ENCODE measurements around the gene CACNA1A. TPM values are rescaled to one million over a fixed set of nuclear protein-coding genes. Genes with fewer than 3 reads are reported as not detected.

The CACNA1A gene
- polyA plus RNA-seq, 1 donor (not counting 4 experiments of a cell fraction or from before 2014, with no cell fraction given), result not detected

DNA sequence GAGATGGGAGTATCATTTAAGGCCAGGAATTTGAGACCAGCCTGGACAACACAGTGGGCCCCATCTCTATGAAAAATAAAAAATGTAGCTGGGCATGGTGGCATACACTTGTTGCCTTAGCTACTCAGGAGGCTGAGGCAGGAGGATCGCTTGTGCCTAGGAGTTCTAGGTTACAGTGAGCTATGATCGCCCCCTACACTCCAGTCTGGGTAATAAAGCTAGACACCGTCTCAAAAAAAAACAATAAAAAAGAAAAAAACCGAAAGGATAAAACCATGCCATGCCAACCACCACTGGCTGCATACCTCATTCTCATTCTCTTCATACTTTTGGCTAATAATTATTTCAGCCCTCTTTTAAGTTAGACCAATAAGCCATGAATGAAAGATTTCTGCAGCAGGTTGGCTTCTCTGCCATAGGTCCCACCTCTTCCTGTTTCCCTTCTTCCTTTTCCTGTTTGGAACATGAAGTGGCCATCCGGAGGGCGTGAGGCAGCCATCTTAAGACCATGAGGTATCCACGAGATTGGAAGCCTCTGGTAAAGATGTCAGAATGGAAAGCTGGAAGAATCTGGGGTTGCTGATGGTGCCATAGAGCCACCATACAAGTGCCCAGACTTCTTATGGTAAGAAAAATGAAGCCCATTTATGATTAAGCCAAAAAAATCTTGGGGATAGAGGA lies 171.3 kb downstream of the CACNA1A start:
- Histone ChIP-seq H3K27me3 (ENCODE audit: control insufficient read depth, extremely low read depth, insufficient read depth, low read length) (no peaks in the 10 kb centered on the region), H3K4me1 (ENCODE audit: control insufficient read depth, extremely low read depth, insufficient read depth, low read length) (no peaks in the 10 kb centered on the region), H3K4me3 (ENCODE audit: control insufficient read depth in 2 of 3, extremely low read depth in 1 of 3, insufficient read depth in 2 of 3, low read depth in 1 of 3, low read length in 3 of 3) (no peak overlapping the region), H3K9ac (ENCODE audit: control insufficient read depth, extremely low read depth, insufficient read depth, low read length) (no peak overlapping the region), H3K9me1 (ENCODE audit: control insufficient read depth, extremely low read depth, insufficient read depth, low read length) (no peaks in the 10 kb centered on the region), H3K36me3 (ENCODE audit: control insufficient read depth in 2 of 2, extremely low read depth in 1 of 2, insufficient read depth in 2 of 2, low read length in 2 of 2) (no peaks in the 10 kb centered on the region), H3K27ac (ENCODE audit: control insufficient read depth, insufficient read depth, low read length) (no peak overlapping the region), H3K79me2 (ENCODE audit: control insufficient read depth, insufficient read depth, low read length) (no peaks in the 10 kb centered on the region), H4K20me1 (ENCODE audit: control insufficient read depth, extremely low read depth, insufficient read depth, low read length) (no peaks in the 10 kb centered on the region), H3K4me2 (ENCODE audit: control insufficient read depth, extremely low read depth, insufficient read depth, low read depth, low read length) (no peak overlapping the region), H3K9me3 (ENCODE audit: control insufficient read depth, low read depth, low read length) (peaks cover 3% of the 10 kb centered on the region), H2AFZ (ENCODE audit: control insufficient read depth, low read length) (no peak overlapping the region)
- dilution Hi-C loops (cut with MboI; ENCODE audit: extremely low pct_ligation_motif_present, low sequenced_read_pairs), result no loop called here
- DNase-seq (ENCODE audit: low read depth, low spot score) (no peak), FAIRE-seq (no peak)
- TF ChIP-seq, protein P1, sequence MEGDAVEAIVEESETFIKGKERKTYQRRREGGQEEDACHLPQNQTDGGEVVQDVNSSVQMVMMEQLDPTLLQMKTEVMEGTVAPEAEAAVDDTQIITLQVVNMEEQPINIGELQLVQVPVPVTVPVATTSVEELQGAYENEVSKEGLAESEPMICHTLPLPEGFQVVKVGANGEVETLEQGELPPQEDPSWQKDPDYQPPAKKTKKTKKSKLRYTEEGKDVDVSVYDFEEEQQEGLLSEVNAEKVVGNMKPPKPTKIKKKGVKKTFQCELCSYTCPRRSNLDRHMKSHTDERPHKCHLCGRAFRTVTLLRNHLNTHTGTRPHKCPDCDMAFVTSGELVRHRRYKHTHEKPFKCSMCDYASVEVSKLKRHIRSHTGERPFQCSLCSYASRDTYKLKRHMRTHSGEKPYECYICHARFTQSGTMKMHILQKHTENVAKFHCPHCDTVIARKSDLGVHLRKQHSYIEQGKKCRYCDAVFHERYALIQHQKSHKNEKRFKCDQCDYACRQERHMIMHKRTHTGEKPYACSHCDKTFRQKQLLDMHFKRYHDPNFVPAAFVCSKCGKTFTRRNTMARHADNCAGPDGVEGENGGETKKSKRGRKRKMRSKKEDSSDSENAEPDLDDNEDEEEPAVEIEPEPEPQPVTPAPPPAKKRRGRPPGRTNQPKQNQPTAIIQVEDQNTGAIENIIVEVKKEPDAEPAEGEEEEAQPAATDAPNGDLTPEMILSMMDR (optimal IDR thresholded peaks at IDR 0.05 in 1 of 3, IDR thresholded peaks at IDR 0.05 in 1 of 3, conservative IDR thresholded peaks at IDR 0.05 in 1 of 3; ENCODE audit: extremely low read depth in 1 of 3, insufficient read depth in 2 of 3, low read length in 3 of 3), result no peak
- no peak for TF ChIP-seq EZH2 (IDR thresholded peaks at IDR 0.05; ENCODE audit: low read length)

DNA sequence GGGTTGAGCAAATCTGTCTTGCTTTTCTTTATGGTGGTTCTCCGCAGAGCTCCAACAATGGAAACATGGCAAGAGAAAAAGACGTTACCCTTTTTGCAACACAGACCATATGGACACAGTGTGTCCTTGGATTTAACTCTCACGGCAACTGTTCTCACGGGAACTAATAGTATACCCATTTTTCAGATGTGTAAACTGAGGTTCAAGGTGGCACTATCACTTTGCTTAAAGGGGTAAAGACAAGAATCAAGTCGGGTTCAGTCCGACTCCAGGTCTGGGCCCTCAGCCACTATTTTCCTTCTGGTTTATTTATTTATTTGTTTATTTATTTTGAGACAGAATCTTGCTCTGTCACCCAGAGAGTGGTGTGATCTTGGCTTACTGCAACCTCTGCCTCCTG lies 176.0 kb downstream of the CACNA1A start:
- no peak overlapping the region for H3K4me3 ChIP-seq (ENCODE audit: control insufficient read depth in 2 of 3, extremely low read depth in 1 of 3, insufficient read depth in 2 of 3, low read depth in 1 of 3, low read length in 3 of 3)
- dilution Hi-C loops (cut with MboI; ENCODE audit: extremely low pct_ligation_motif_present, low sequenced_read_pairs), result no loop called here

More for the DNA sequence above, 176.0 kb downstream of the CACNA1A start:
- no peaks in the 10 kb centered on the region for H4K20me1 ChIP-seq (ENCODE audit: control insufficient read depth, extremely low read depth, insufficient read depth, low read length)
- H3K79me2 ChIP-seq (ENCODE audit: control insufficient read depth, insufficient read depth, low read length), result no peaks in the 10 kb centered on the region
- no peak overlapping the region for H3K27ac ChIP-seq (ENCODE audit: control insufficient read depth, insufficient read depth, low read length)
- FAIRE-seq (no peak), DNase-seq (ENCODE audit: low read depth, low spot score) (no peak)
- H3K4me2 ChIP-seq (ENCODE audit: control insufficient read depth, extremely low read depth, insufficient read depth, low read depth, low read length), result no peak overlapping the region
- no peaks in the 10 kb centered on the region for H3K9me3 ChIP-seq (ENCODE audit: control insufficient read depth, low read depth, low read length)
- no peak overlapping the region for H3K9ac ChIP-seq (ENCODE audit: control insufficient read depth, extremely low read depth, insufficient read depth, low read length)
- no peak overlapping the region for H2AFZ ChIP-seq (ENCODE audit: control insufficient read depth, low read length)
- no peaks in the 10 kb centered on the region for H3K27me3 ChIP-seq (ENCODE audit: control insufficient read depth, extremely low read depth, insufficient read depth, low read length)
- H3K4me1 ChIP-seq (ENCODE audit: control insufficient read depth, extremely low read depth, insufficient read depth, low read length), result no peaks in the 10 kb centered on the region
- H3K36me3 ChIP-seq (ENCODE audit: control insufficient read depth in 2 of 2, extremely low read depth in 1 of 2, insufficient read depth in 2 of 2, low read length in 2 of 2), result no peaks in the 10 kb centered on the region
- H3K9me1 ChIP-seq (ENCODE audit: control insufficient read depth, extremely low read depth, insufficient read depth, low read length), result no peaks in the 10 kb centered on the region
- TF ChIP-seq, protein P1 (optimal IDR thresholded peaks at IDR 0.05 in 1 of 3, IDR thresholded peaks at IDR 0.05 in 1 of 3, conservative IDR thresholded peaks at IDR 0.05 in 1 of 3; ENCODE audit: extremely low read depth in 1 of 3, insufficient read depth in 2 of 3, low read length in 3 of 3), result no peak
- TF ChIP-seq EZH2 (IDR thresholded peaks at IDR 0.05; ENCODE audit: low read length), result no peak

All from keratinocyte (primary cell).